Measurements from ENCODE around the gene CAMTA1.

CAMTA1 gene

GRCh38 chr1:7278827-7279765 is 493.8 kb downstream of the CAMTA1 start:
- DNase-seq, result no peak

DNA sequence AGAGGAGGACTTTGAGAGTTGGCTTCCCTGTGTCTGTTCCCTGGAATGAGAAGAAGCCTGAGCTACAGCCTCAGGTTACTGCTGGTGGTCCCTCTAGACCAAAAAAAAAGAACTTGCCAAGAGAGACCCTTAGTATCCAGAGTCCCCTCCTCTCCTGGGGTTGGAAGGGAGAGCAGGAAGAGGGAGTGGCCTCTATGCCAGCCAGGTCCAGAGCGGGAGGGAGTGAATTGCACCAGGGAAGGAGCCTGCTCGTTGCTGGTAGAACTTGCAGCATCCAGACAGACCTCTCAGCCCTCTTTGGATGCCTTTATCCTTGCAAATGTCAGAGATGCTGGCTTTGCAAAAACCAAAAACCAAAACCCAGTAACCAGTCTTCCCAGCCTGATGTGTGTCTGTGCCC is 494.5 kb downstream of the CAMTA1 start:
- DNase-seq, result no peak

DNA sequence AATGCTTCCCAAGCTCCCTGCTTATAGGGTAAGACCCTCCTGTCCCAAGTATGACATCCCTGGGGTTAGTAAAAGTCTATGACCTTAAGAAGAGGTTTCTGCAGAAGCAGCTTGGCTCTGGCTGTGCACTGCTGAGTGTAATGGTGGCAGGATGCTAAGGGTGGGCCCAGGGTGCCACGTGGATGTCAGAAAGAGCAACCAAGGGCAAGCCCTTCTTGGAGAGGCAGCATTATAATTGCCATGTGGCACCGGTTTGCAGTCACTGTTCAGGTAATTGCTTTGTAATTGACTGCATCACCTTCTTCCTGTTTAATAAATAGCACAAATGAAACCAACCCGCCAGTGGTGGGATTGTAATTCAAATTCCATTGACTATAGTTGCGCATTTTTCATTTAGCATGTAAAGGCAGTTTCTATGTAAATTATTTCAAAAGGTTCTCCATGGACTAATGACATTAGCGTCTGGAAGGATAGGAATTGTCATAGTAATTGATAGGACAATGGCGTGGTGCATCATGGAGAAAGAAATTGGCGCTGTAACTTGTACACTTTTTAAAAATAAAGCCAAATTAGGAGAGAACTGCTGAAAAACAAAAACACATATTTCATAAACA is 495.2 kb downstream of the CAMTA1 start:
- no peak for DNase-seq

GRCh38 chr1:7281821-7282220 is 496.6 kb downstream of the CAMTA1 start:
- no peak for DNase-seq

GRCh38 chr1:7284839-7285435 is 499.7 kb downstream of the CAMTA1 start:
- no peak for DNase-seq

- no peak for DNase-seq
These were observed 500.7 kb downstream of the CAMTA1 start for GRCh38 chr1:7285856-7286454.

GRCh38 chr1:7287013-7287412 is 501.8 kb downstream of the CAMTA1 start:
- DNase-seq, result no peak

- DNase-seq, result no peak
These were observed 503.7 kb downstream of the CAMTA1 start for GRCh38 chr1:7288992-7289391.

- no peak for DNase-seq
These were observed 504.4 kb downstream of the CAMTA1 start for GRCh38 chr1:7289694-7290093.

DNA sequence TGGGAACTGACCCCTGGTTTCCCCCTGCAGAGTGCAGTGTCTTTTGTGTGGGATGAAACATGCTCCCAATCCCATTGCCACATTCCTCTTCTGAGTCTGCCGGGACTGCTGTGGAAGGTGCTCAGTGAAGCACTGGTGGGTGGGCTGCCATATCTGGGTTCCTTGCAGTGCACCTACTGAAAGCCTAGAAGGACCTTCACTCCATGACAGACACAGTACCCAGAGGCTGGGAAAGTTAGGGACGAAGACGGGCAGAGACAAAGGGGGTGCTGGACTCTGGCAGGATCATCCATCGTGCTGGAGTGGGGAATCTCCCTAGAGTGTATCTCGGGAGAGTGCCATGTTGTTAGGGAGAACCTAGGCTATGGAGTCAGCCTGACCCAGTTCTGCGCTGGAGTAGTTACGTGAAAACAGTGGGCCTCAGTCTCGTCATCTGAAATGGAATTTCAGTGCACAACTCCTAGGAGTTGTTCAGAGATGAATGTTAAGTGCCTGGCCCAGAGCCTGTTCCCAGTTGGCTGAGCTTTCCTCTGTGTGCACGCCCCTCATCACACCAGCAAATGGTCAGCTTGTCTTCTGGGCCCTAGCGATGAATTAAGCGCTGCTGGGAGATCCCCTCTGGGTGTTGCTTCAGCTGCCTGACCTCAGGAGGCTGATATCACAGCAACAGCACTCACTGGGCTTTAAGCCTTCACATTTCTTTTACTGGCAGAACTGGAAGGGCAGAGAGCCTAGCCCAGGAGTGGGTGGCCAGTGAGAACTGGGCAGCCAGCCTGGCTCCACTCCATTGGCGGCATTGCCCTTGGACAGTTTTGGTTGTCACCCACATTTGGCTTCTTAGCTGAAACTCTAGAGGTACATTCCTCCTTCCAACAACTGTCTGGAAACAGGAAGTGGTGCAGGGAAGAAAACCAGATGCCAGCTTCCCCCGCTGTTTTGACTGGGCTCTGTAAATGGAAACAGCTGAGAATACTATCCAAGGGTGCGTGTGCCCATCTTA is 506.0 kb downstream of the CAMTA1 start:
- no peak for DNase-seq

DNA sequence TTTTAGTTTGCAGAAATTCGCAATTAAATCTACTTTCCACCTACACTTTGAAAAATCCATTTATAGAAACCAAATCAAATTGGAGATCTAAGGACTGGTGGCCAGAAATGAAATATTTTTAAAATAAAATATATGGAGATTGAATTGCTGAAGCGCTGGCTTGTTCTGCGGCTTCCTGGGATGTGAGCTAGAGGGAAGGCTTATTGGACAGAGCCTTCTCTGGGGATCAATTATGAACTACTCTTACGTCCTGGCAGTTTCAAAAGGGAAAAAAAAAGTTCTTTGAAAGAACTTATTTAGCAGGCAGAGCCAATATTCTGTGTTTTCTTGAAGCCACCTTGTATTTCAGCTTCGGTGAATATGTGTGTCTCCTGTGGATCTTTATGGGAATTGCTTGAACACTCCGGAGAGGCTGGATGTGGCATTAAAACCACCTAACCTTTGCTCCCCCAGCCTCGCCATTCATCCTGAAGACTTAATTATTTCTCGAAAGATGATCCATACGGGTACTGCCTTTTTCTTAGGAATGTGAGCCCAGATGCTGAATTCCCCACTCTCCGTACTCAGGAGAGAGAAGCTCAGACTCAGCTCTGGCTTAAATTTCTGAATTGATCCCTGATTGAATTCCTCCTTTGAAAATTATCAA is 506.9 kb downstream of the CAMTA1 start:
- no peak for DNase-seq

GRCh38 chr1:7292714-7293419 is 507.6 kb downstream of the CAMTA1 start:
- DNase-seq, result no peak

DNA sequence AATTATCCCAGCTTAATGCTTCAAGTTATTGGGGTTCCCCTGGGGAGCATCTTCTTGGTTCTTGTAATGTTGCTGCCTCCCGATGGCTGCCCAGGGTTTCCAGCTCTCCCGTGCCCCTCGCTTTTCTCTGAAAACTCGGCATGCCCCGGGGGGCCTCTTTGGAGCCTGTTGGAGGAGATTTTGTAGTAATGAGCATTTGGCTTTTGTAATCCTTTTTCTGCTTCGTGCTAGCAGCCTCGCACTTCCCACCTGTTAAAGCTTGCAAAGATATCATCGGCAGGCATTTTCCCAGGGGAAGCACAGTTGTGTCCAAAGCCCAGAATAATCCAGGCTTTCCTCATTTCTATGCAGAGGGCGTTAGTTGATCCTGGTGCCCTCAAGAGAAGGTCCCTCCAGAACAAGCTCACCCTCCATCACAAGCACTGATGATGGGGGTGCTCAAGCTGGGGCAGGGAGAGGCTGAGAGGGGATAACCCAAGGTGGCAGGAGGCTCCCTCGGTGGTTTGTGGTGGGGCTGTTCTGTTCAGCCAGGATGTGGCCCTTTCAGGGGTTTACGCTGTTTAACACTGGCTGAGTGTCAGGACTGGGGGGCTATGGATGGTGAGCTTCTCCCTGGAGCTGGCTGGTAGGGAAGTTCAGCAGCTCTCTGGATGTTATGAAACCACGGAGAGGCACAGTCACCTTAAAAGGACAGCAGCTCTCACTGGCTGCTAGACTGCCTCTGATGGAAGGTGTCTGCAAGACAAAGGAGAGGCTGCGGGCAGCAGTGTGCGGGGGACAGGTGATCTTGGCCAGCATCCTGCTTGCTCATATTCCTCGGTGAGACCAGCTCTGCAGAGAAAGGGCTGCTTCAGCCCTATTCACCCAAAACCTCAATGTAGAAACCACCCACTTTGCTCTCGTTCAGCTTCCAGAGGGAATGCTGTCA is 508.7 kb downstream of the CAMTA1 start:
- no peak for DNase-seq

DNA sequence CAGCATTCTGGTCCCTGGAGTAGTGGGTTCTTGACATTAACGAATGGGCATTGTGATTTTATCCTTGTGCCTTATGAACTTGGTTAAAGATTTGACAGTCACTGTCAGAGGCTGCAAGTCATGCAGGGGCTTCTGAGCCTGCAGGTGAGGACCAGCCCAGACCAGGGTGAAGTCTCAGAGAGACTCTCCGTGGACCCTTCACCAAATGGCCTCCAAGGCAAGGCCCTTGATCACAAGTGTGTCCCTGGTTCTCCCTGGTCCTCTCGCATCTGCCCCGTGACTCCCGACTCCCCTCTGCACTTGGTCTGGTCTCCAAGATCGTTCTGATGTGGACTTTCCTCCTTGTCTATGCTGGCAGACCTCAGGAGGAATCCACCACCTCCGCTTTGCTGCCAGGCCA is 509.4 kb downstream of the CAMTA1 start:
- no peak for DNase-seq

DNA sequence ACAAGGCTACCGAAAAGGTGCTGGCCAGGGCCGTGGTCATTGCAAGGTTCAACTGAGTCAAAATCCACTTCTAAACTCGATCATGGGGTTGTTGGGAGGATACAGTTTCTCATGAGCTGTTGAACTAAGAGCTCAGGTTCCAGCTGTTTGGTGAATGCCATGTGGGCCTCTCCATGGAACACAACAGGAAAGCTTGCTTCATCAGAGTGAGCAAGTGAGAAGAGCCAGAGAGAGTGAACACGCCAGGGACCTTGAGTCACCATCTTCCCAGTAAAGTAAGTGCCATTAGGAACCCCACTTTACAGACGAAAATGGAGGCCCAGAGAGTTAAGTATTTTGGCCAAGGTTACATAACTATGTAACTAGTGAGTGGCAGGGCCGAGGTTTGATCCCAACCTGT is 510.7 kb downstream of the CAMTA1 start:
- no peak for DNase-seq

- no peak for DNase-seq
These were observed 511.7 kb downstream of the CAMTA1 start for GRCh38 chr1:7296968-7297367.

- DNase-seq, result no peak
These were observed 512.9 kb downstream of the CAMTA1 start for GRCh38 chr1:7298145-7298544.

- DNase-seq, result no peak
These were observed 513.5 kb downstream of the CAMTA1 start for GRCh38 chr1:7298749-7299151.

DNA sequence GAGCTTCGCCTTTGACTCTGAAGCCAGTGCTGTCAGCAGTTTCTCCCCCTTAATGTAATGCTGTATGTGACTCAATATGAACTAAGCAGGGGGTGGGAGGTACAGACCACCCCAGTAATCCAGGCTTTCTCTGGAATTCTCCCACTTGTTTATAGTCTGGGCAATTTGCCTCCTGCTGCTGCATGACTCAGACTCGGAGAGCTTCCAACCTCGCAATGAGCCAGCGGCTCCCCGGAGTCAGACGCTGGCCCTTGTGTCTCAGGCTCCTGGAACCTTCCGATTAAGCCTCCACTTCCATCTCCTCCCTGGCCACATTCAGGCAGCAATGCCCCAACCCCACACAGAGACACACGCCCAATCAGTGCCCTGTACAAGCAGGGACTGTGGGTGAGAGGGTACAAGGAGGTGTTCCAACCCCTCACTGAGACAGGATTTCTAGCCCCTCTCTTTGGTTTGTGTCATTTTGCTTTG is 514.1 kb downstream of the CAMTA1 start:
- DNase-seq, result no peak

GRCh38 chr1:7299994-7300393 is 514.7 kb downstream of the CAMTA1 start:
- no peak for DNase-seq

Measured in NCI-H187 treated with DMSO at 0.1 percent for 48 hours (cell line).